Posterior cingulate gyrus (tissue), 11 donors: ENCODE measurements around the gene XKR7.

ENCODE experiments used
- DNase-seq, 10 donors: peaks; one replicate each; pipeline versions ENCODE4 v3.0.0 to v3.0.0-alpha.2; 2020 to 2021; ENCODE audit warnings: mixed read lengths in 3 of 10
- intact Hi-C: fragments of 100-400 bp; cut with DNase I; formaldehyde crosslinking; loops from one replicate; pipeline ENCODE4 v1.15.1; 2023

XKR7 gene

GRCh38 chr20:32007787-32008616 lies 40.1 kb downstream of the XKR7 start:
- intact Hi-C loops = no loop called here
- peak in 1 of 10 donors; percentile 46 for DNase-seq

DNA sequence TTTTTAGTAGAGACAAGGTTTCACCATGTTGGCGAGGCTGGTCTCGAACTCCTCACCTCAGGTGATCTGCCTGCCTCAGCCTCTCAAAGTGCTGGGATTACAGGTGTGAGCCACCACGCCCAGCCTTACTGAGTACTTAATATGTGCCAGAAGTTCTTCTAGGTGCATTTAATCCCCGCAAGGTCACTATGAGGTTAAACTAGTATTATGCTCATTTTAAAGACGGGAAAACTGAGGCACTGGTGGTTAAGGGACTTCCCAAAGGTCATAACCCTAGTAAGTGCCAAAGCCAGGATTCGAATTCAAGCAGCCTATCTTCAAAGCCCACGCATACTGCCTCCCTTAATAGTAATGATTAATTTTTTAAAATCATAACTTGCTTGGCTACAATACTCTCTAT lies 41.6 kb downstream of the XKR7 start:
- intact Hi-C loops = no loop called here
- no peak for DNase-seq

GRCh38 chr20:32010101-32010500 lies 42.1 kb downstream of the XKR7 start, which contains the start of gene CCM2L:
TSS of gene CCM2L (plus strand) at chr20:32010438. CDS start at chr20:32010455, 17 bp downstream.
- intact Hi-C loops = no loop called here
- no peak for DNase-seq

DNA sequence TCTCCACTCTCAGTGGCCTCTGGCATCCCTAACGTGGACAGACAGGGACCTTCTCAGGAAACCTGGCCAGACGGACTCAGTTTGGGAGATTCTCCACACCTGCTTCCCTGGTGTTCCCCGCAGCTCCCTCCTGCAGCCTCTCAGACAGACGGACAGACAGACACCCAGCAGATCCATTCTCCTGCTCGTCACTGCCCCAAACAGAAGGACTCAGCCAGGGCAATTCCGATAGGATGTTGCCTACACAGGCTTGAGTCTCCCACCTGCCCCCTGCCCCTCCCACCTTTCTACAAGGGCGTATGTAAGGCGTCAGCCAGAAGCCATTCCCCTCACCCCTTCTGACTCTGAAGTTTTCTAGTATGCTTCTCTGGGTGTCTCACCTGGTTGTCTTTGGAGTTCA lies 42.7 kb downstream of the XKR7 start:
- intact Hi-C loops = no loop called here

GRCh38 chr20:32012159-32012688 lies 44.3 kb downstream of the XKR7 start:
- intact Hi-C loops = no loop called here
- DNase-seq = peak in 1 of 10 donors; percentile 29

More for the DNA sequence above, 42.7 kb downstream of the XKR7 start:
- DNase-seq = peak in 1 of 10 donors; percentile 18

- intact Hi-C loops = no loop called here
- DNase-seq = peak in 1 of 10 donors; percentile 21
Measured at GRCh38 chr20:32013326-32013725, 45.4 kb downstream of the XKR7 start.

- DNase-seq = peak in 1 of 10 donors; percentile 73
Measured at GRCh38 chr20:32017711-32018251, 49.8 kb downstream of the XKR7 start.

DNA sequence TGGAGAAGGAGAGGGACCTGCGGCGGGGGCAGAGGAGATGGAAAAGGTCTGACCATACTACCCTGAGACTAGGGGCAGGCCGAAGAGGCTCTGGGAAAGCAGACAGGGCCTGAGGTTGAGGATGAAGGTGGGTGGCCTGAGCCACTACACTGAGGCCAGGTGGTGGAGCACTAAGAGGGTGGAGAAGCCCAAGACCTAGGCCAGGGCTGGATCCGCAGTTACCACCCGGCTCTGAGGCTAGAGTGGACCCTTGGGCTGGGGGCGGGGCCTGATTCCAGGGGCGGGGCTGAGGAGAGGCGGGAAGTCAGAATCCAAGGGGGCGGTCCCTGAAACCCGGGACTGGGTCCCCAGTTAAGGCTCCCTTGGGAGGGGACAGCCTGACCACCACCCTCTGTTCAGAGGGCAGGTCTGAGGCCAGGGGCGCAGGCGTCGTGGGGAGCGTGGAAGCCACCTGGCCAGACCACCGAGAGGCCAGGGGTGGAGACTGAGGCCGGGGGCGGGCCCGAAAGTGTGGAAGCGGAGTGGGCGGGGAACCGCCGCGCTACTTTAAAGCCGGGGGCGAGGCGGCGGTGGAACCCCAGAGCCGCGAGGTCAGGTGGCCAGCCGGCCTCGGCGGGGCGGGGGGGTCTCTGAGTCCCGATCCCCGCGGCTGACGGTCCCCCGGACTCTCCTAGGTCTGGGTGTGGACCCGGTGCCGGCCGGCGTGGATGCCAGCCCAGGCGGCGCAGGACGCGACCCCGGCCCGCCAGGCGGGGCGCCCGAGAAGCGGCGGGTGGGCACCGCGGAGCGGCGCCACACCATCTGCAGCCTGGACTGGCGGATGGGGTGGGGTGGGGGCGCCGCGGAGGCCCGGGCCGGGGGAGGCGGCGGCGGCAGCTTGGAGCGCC lies 50.6 kb downstream of the XKR7 start:
- intact Hi-C loops = no loop called here

More at GRCh38 chr20:32017711-32018251, 49.8 kb downstream of the XKR7 start:
- intact Hi-C loops = no loop called here

GRCh38 chr20:32019156-32019510 lies 51.2 kb downstream of the XKR7 start:
- DNase-seq = peak in 1 of 10 donors; percentile 87
- intact Hi-C loops = no loop called here

More for the DNA sequence above, 50.6 kb downstream of the XKR7 start:
- peak in 4 of 10 donors; percentile 29 to 85 (median 80) for DNase-seq

DNA sequence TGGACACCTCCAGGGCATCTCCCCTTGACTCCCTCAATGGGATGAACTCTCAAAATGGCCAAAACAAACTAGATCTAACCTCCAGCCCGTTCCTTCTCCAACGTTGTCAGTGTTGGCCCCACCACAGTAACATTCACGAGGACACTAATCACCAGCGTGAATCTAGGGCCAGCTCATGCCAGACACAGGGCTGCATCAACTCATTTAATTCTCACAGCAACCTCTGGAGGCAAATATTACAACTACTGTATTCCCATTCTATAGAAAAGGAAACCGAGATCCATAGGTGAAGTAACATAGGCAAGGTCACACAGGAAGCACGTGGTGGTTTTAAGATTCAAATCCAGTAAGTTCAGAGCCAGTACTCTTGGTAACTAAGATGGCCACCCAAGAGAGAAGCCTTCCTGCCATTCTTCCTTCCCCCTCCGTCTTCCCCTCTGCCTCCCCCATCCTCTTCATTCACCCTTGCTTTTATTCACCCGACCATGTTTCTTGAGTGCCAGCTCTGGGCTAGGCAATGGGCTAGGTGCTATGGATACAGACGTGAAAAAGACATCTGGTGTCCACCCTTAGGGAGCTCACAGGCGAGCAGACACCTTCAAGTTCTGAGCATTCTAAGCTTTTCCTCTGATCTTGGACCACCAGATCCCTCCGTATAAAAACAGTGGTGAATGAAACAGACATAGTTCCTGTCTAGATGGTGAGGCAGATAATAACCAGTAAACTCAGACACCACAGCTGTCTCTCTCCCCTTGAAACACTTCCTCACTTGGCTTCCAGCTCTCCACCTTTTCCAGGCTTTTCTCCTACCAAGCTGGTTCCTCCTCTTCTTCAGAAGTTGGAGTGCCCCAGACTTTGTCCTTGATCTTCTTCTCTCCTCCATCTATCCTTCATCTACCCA lies 51.9 kb downstream of the XKR7 start:
- intact Hi-C loops = no loop called here

GRCh38 chr20:32021091-32021490 lies 53.1 kb downstream of the XKR7 start:
- no peak for DNase-seq
- intact Hi-C loops = no loop called here

More for the DNA sequence above, 51.9 kb downstream of the XKR7 start:
- no peak for DNase-seq

DNA sequence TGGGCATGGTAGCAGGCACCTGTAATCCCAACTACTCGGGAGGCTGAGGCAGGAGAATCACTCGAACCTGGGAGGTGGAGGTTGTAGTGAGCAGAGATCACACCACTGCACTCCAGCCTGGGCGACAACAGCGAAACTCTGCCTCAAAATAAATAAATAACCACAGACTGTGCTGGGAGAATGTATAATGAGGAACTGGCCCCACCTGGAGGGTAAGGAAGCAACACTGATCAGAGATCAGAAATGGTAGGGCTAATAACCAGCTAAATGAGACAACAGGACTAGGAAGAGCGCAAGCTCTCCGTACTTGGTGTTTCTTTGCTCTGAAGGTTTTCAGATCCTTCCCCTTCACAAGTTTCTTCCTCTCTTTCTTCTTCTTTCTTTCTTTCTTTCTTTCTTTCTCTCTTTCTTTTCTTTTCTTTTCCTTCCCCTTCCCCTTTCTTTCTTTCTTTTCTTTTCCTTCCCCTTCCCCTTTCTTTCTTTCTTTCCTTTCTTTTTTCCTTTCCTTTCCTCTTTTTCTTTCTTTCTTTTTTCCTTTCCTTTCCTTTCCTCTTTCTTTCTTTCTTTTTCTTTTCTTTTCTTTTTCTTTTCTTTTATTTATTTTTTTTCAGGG lies 56.8 kb downstream of the XKR7 start:
- intact Hi-C loops = no loop called here
- no peak for DNase-seq

DNA sequence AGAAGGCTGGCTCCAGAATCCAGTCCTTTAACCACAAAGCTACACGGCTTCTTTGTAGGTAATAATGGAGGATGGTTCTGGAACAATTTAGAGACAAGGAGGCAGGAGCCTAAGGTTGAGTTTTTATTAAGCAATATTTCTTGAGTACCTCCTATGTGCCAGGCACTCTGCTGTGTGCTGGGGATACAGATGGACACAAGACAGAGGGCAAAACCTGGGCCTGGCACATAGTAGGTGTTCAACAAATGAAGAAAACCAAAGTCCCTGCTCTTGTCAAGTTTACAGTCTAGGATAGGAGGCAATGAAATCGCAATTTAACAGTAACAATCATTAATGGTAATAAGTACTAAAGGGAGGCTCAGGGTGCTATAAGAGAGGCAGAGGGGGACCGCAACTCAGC lies 59.7 kb downstream of the XKR7 start:
- intact Hi-C loops = no loop called here
- no peak for DNase-seq

DNA sequence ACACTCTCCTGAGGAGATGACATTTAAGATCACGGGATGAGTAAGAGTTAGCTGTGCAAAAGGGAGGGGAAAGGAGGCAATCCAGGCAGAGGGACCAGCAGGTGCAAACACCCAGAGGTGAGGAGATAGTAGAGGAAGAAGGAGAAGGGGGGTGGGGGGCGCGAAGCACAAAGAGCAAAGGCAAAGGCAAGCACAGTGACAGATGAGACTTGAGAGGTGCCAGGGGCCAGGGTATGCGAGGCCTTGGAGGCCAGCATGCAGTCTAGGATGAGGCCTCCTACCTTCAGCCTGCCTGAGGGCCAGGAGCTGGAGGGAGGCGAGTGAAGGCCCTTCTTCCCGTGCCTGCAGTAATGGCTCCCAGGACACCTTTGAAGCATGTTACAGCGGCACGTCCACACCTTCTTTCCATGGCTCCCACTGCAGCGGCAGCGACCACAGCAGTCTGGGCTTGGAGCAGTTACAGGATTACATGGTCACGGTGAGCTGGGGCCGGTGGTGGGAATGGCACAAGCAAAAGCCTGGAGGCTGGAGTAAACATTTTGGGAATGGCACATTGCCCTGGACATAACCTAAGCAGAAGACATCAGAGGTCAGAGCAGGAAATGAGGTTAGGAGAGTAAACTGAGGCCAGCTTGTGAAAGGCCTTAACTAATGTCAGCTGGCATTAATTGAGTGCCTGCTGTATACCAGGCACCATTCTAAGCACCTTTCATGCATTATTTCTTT lies 60.9 kb downstream of the XKR7 start:
- DNase-seq = no peak
- intact Hi-C loops = no loop called here

- intact Hi-C loops = no loop called here
Measured at GRCh38 chr20:32029561-32029960, 61.6 kb downstream of the XKR7 start.

DNA sequence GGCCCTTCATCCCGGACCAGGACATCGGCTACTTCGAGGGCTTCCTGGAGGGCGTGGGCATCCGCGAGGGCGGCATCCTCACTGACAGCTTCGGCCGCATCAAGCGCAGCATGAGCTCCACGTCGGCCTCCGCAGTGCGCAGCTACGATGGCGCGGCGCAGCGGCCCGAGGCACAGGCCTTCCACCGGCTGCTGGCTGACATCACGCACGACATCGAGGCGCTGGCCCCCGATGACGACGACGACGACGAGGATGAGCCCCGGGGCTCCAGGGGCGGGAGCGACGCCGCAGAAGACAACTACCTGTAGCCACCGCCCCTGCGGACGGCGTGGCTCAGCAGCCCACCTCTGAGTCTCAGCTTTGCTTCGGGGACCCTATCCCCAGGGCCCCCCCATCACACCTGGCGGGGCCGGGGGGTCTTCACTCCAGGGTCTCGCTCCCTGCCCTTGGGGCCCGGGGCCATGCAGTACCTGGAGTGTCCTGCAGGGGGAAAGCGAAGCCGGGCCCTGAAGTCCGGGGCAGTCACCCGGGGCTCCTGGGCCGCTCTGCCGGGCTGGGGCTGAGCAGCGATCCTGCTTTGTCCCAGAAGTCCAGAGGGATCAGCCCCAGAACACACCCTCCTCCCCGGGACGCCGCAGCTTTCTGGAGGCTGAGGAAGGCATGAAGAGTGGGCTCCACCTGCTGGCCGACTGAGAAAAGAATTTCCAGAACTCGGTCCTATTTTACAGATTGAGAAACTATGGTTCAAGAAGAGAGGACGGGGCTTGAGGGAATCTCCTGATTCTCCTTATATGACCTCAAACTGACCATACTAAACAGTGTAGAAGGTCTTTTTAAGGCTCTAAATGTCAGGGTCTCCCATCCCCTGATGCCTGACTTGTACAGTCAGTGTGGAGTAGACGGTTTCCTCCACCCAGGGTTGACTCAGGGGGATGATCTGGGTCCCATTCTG lies 63.3 kb downstream of the XKR7 start:
- intact Hi-C loops = loop anchor here (1.0 to 10.0 kb wide), 3 partner anchors 79 to 208 kb away; partner anchors contain the start of gene PDRG1
- DNase-seq = peak; percentile 56 to 94 (median 74)

More at GRCh38 chr20:32029561-32029960, 61.6 kb downstream of the XKR7 start:
- no peak for DNase-seq

DNA sequence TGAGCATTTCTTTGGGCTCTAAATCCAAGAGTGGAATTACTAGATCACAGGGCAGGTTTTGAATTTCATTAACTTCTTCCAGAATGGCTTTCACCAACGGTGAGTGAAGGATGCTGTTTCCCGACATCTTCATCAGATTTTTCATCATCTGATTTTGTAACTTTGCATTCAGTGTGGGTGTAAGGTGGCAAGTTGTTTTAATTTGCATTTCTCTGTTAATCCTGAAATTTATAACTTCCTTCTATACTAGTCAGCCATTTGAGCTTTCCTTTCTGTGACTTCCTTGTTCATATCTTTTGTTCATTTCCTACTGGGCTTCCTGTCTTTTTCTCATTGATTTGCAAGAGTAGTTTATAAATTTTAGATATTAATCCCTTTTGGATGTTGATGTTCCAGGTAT lies 65.4 kb downstream of the XKR7 start:
- DNase-seq = no peak
- intact Hi-C loops = loop anchor here (5.0 to 10.0 kb wide), 2 partner anchors 81 to 179 kb away; partner anchors contain the start of gene PDRG1
